Osteoblast (primary cell): ENCODE results near the gene CFAP99. TPM values are rescaled to one million over a fixed set of nuclear protein-coding genes. Genes with fewer than 3 reads are reported as not detected.
A peak's percentile ranks its signal among the peaks of the same experiment; 100 is the strongest.

ENCODE experiments used
- DNase-seq: peaks from one replicate; pipeline ENCODE4 v3.0.0; 2011; ENCODE audit warnings: low spot score, mixed read lengths; ENCODE audit not compliant: insufficient read length; ENCODE audit errors: missing footprints
- H2AFZ ChIP-seq: 2 replicates; pipeline ENCODE4 v1.6.0; 2011; ENCODE audit warnings: mild to moderate bottlenecking, low read length
- H3K27ac ChIP-seq: 2 replicates; pipeline ENCODE4 v1.5.1; 2011; ENCODE audit warnings: mild to moderate bottlenecking, low read depth, low read length, moderate library complexity
- H3K27me3 ChIP-seq: 2 replicates; pipeline ENCODE4 v1.6.0; 2012; ENCODE audit warnings: mild to moderate bottlenecking, control low read depth, inconsistent platforms, low read length, moderate library complexity; ENCODE audit not compliant: insufficient read depth
- H3K36me3 ChIP-seq: 2 replicates; pipeline ENCODE4 v1.5.1; 2011; ENCODE audit warnings: mild to moderate bottlenecking, low read length, control low read depth, moderate library complexity; ENCODE audit not compliant: insufficient read depth
- H3K4me1 ChIP-seq: 2 replicates; pipeline ENCODE4 v1.5.1; 2011; ENCODE audit warnings: mild to moderate bottlenecking, low read length, control low read depth, moderate library complexity; ENCODE audit not compliant: insufficient read depth
- H3K4me2 ChIP-seq: 2 replicates; pipeline ENCODE4 v1.6.0; 2011; ENCODE audit warnings: mild to moderate bottlenecking, low read length; ENCODE audit not compliant: insufficient read depth
- H3K4me3 ChIP-seq: fragments of 200-600 bp; sonication (generic); 3 replicates; pipeline ENCODE4 v1.5.1; 2012; ENCODE audit warnings: mild to moderate bottlenecking, low read length, inconsistent platforms; ENCODE audit not compliant: insufficient read depth
- H3K79me2 ChIP-seq: 2 replicates; pipeline ENCODE4 v1.6.0; 2012; ENCODE audit warnings: mild to moderate bottlenecking, low read length, control low read depth, inconsistent platforms; ENCODE audit not compliant: insufficient read depth
- H3K9me3 ChIP-seq: 2 replicates; pipeline ENCODE4 v1.5.1; 2011; ENCODE audit warnings: low read depth, low read length, control low read depth
- H4K20me1 ChIP-seq: 2 replicates; pipeline ENCODE4 v1.6.0; 2012; ENCODE audit warnings: mild to moderate bottlenecking, low read length, control low read depth; ENCODE audit not compliant: insufficient read depth
- CTCF ChIP-seq: IDR thresholded peaks from 2 replicates; pipeline ENCODE4 v1.5.1; 2011; ENCODE audit warnings: mild to moderate bottlenecking, low read depth, low read length, moderate library complexity; ENCODE audit errors: extremely low read depth
- total RNA-seq: library from RNA; depleted of rRNA; stranded (reverse); fragments of >200 nt; gene quantifications from 2 replicates; pipeline ENCODE4 v1.2.3, GENCODE V29; 2012

The CFAP99 gene
- total RNA-seq, 1 donor: under 0.01 TPM

DNA sequence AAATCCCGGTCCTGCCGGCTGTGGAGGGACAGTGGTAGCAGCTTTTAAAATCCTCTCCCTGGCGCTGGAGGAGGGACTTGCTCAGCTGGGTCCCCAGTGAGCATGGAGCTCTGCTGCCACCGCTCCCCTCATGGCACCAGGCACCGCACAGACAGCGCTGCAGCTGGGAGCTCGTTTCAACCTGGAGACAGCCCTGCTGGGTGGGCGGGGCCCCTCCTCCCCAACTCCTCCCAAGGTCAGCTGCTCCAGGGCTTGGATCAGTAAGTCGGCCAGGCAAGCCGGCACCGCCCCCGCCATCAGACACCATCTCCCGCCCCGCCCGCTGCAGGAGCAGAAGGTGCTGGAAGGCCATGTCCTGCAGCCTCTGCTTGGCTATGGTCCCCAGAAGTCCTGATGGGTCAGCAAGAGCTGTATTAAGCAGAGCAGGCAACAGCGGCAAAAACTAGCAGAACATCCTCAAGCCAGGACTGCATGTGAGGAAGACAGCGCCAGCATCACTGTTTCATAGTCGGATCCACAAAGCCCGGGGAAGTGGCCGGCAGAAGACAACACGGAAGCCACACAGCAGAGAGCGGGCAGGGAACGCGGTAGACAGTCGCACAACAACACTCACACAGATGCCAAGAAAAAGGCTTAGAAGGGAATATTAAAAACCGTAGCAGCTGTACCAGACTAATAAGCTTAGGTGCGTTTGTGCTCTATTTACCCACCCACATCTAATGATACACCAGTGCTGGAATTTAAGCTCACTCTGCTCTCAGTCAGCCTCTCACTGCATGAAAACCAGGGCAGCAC, 16.5 kb upstream of the CFAP99 start:
- Histone ChIP-seq H2AFZ (peak overlapping the region; percentile 77), H3K4me2 (peak overlapping the region; percentile 76), H3K4me1 (peaks cover 6% of the 10 kb centered on the region), H4K20me1 (no peaks in the 10 kb centered on the region), H3K36me3 (no peaks in the 10 kb centered on the region), H3K27me3 (peaks cover 7% of the 10 kb centered on the region), H3K79me2 (no peaks in the 10 kb centered on the region), H3K9me3 (no peaks in the 10 kb centered on the region), H3K27ac (no peak overlapping the region), H3K4me3 (peak overlapping the region; percentile 61)
- TF ChIP-seq CTCF: no peak
- DNase-seq: peak; percentile 91

DNA sequence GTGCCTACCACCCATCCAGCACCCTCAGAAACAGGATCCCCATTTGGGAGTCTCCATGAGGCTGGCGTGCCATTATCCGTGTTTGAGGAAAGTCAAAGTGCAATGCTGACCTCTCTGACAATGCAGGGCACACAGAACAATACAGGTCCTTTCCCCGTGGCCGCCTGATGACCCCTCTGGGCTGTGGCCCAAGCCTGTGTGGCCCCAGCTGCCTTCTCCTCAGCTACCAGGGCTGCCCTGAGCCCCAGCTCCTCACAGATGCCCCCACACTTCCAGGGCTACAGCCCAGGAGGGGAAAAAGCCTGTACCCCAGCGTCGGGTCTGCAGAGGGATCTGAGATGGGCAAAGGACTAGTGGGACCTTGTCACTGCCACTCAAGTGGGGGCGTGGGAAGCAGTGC, 15.8 kb upstream of the CFAP99 start:
- DNase-seq: no peak
- H3K79me2 ChIP-seq: no peaks in the 10 kb centered on the region
- peak overlapping the region; percentile 76 for H3K4me2 ChIP-seq
- H3K36me3 ChIP-seq: no peaks in the 10 kb centered on the region
- no peaks in the 10 kb centered on the region for H3K9me3 ChIP-seq
- H3K27ac ChIP-seq: no peak overlapping the region
- H3K4me1 ChIP-seq: peaks cover 6% of the 10 kb centered on the region
- TF ChIP-seq CTCF: no peak
- H4K20me1 ChIP-seq: no peaks in the 10 kb centered on the region
- no peak overlapping the region for H3K4me3 ChIP-seq
- peaks cover 7% of the 10 kb centered on the region for H3K27me3 ChIP-seq
- no peak overlapping the region for H2AFZ ChIP-seq

DNA sequence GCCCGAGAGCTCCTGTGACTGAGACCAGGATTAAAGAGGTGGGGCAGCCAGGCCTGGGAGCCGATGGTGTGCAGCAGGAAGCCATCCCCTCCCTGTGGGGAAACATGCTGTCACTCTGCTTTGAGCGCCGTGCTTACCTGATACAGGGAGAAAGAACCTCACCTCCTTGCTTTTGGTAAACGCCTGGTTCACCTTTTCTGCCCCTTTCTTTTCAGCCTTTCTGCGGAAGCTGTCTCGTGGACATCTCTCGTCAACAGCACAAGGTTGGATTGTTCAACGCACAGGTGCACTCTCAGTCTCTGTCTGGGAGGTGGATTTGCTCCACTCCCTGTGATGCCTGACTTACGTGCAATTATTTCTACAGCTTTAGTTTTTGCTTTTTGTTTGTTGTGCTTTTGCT, 12.3 kb upstream of the CFAP99 start:
- H3K4me2 ChIP-seq: no peak overlapping the region
- no peak for TF ChIP-seq CTCF
- H3K79me2 ChIP-seq: no peaks in the 10 kb centered on the region
- no peaks in the 10 kb centered on the region for H3K9me3 ChIP-seq
- H3K4me3 ChIP-seq: no peak overlapping the region
- no peak overlapping the region for H2AFZ ChIP-seq
- H4K20me1 ChIP-seq: no peaks in the 10 kb centered on the region
- H3K36me3 ChIP-seq: no peaks in the 10 kb centered on the region
- DNase-seq: no peak
- H3K27me3 ChIP-seq: peaks cover 6% of the 10 kb centered on the region
- H3K27ac ChIP-seq: no peak overlapping the region
- H3K4me1 ChIP-seq: peaks cover 6% of the 10 kb centered on the region

DNA sequence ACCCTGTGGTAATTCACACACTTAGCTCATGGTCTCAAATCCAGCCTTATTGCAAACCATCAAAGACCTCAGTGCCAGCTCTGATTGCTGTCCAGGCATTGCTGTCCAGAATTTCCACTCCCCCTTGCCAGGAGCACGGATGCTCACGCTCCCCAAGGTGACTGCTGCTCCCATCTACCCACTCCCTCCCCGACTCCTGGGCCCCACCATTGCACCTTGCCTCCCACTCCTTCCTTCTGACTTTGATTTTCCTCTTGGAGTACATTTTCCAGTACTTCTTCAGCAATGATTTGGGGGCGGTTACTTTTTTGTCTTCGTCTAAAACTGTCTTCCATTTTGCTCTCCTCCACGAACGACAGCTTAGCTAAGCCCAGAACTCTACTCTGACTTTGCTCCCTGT, 11.8 kb upstream of the CFAP99 start:
- Histone ChIP-seq H3K27me3 (peaks cover 2% of the 10 kb centered on the region), H4K20me1 (no peaks in the 10 kb centered on the region), H3K27ac (no peak overlapping the region), H3K36me3 (no peaks in the 10 kb centered on the region), H2AFZ (no peak overlapping the region), H3K4me3 (no peak overlapping the region), H3K9me3 (no peaks in the 10 kb centered on the region), H3K4me2 (no peak overlapping the region), H3K4me1 (peaks cover 6% of the 10 kb centered on the region), H3K79me2 (no peaks in the 10 kb centered on the region)
- no peak for TF ChIP-seq CTCF
- peak; percentile 70 for DNase-seq
